Gastroesophageal sphincter (tissue), 3 donors: ENCODE results near the gene RAC2.

Source experiments
- EP300 ChIP-seq: sonication (generic); formaldehyde crosslinking; IDR thresholded peaks from one replicate; pipeline ENCODE4 v1.6.1; 2017; ENCODE audit warnings: antibody characterized with exemption, mild to moderate bottlenecking
- POLR2A ChIP-seq, 2 donors: fragments of 450-650 bp; IDR thresholded peaks; one replicate each; pipeline ENCODE4 v1.6.1; 2017; ENCODE audit warnings: antibody characterized with exemption in 2 of 2, mild to moderate bottlenecking in 2 of 2, moderate library complexity in 1 of 2
- POLR2AphosphoS5 ChIP-seq: sonication (generic); formaldehyde crosslinking; IDR thresholded peaks from one replicate; pipeline ENCODE4 v1.6.1; 2017; ENCODE audit warnings: antibody characterized with exemption
- TF ChIP-seq, protein P1 (sequence below), 4 experiments: fragments of 200-600 bp in 2 of 4; fragments of 450-650 bp in 2 of 4; sonication (generic) in 1 of 4; IDR thresholded peaks; one replicate each; pipeline ENCODE4 v1.5.1; 2017 to 2019; ENCODE audit warnings: antibody characterized with exemption in 4 of 4, mild to moderate bottlenecking in 2 of 4, moderate library complexity in 2 of 4

DNA sequence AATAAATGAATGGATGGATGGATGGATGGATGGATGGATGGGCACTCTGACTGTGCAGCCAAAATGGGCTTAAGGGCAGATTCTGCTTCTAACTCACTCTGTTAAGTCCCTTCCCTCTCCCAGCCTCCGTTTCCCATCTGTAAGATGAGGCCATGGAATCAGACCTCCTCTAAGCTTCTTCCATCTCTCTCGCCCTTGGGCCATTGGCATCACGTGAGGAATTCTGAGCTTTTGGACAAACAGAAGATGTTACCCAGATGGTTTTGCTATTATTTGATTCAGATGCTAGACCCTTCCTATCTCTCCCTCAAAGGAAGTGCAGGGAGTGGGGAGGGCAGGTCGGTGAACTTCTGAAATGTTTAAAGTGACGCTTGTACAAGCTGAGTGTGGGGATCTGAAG lies 34.2 kb upstream of the RAC2 start:
- TF ChIP-seq, protein P1, sequence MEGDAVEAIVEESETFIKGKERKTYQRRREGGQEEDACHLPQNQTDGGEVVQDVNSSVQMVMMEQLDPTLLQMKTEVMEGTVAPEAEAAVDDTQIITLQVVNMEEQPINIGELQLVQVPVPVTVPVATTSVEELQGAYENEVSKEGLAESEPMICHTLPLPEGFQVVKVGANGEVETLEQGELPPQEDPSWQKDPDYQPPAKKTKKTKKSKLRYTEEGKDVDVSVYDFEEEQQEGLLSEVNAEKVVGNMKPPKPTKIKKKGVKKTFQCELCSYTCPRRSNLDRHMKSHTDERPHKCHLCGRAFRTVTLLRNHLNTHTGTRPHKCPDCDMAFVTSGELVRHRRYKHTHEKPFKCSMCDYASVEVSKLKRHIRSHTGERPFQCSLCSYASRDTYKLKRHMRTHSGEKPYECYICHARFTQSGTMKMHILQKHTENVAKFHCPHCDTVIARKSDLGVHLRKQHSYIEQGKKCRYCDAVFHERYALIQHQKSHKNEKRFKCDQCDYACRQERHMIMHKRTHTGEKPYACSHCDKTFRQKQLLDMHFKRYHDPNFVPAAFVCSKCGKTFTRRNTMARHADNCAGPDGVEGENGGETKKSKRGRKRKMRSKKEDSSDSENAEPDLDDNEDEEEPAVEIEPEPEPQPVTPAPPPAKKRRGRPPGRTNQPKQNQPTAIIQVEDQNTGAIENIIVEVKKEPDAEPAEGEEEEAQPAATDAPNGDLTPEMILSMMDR (IDR thresholded peaks at IDR 0.05): no peak
- TF ChIP-seq POLR2A (IDR thresholded peaks at IDR 0.05) (no peak), EP300 (no peak), POLR2AphosphoS5 (no peak)
